Fibroblast of skin of left quadriceps (primary cell): ENCODE measurements around the gene SHBG.
"Not testable (repeated sequence)": the region's sequence is repeated elsewhere in the genome, so short reads cannot be mapped to it uniquely, and the experiment has no call there.

Experiments used
- DNase-seq, 2 experiments: peaks; one replicate each; pipeline ENCODE4 v3.0.0-alpha.2; 2013; ENCODE audit warnings: low read depth in 2 of 2

SHBG gene

GRCh38 chr17:7629939-7630571, at the start of gene SHBG:
Gene SHBG, plus strand, starts transcription at chr17:7630135. Its CDS starts 38 bp downstream, at chr17:7630173.
- no peak for DNase-seq

GRCh38 chr17:7580604-7581575, 49.0 kb upstream of the SHBG start:
- no peak for DNase-seq

- no peak for DNase-seq
Measured at GRCh38 chr17:7582396-7583252, 47.3 kb upstream of the SHBG start.

GRCh38 chr17:7583253-7584109, 46.5 kb upstream of the SHBG start, which contains the start of gene MPDU1:
Gene MPDU1, plus strand, starts transcription at chr17:7583852. Its CDS starts 11 bp downstream, at chr17:7583863.
- DNase-seq = peak; percentile 96 to 97

- no peak for DNase-seq
Measured at GRCh38 chr17:7586673-7587419, 43.1 kb upstream of the SHBG start.

GRCh38 chr17:7587420-7588151, 42.3 kb upstream of the SHBG start:
- DNase-seq = peak; percentile 86 to 87

GRCh38 chr17:7588553-7589203, 41.3 kb upstream of the SHBG start:
- no peak for DNase-seq

GRCh38 chr17:7589204-7589868, 40.6 kb upstream of the SHBG start:
- peak; percentile 53 to 61 for DNase-seq

GRCh38 chr17:7589891-7590691, 39.8 kb upstream of the SHBG start, which contains the start of gene SOX15:
Gene SOX15, minus strand, starts transcription at chr17:7590094. Its CDS starts 418 bp downstream, at chr17:7589676.
- no peak for DNase-seq

GRCh38 chr17:7590743-7591142, 39.2 kb upstream of the SHBG start:
- DNase-seq = no peak

- DNase-seq = no peak
Measured at GRCh38 chr17:7591596-7591995, 38.3 kb upstream of the SHBG start.

- no peak for DNase-seq
Measured at GRCh38 chr17:7592422-7593021, 37.4 kb upstream of the SHBG start.

- DNase-seq = no peak
Measured at GRCh38 chr17:7593296-7593695, 36.6 kb upstream of the SHBG start.

GRCh38 chr17:7597561-7597960, 32.4 kb upstream of the SHBG start:
- DNase-seq = not testable (repeated sequence)

- no peak for DNase-seq
Measured at GRCh38 chr17:7606280-7606679, 23.7 kb upstream of the SHBG start.

- no peak for DNase-seq
Measured at GRCh38 chr17:7610641-7611040, 19.3 kb upstream of the SHBG start.
